NCI-H128 (cell line): ENCODE measurements around the gene PAF1.

Source experiments
- DNase-seq: peaks from one replicate; lab custom pipeline; 2025; ENCODE audit not compliant: unreplicated experiment; lab: John Stamatoyannopoulos, UW

Gene PAF1

GRCh38 chr19:39417463-39418181 lies 26.7 kb upstream of the PAF1 start:
- DNase-seq: no peak

DNA sequence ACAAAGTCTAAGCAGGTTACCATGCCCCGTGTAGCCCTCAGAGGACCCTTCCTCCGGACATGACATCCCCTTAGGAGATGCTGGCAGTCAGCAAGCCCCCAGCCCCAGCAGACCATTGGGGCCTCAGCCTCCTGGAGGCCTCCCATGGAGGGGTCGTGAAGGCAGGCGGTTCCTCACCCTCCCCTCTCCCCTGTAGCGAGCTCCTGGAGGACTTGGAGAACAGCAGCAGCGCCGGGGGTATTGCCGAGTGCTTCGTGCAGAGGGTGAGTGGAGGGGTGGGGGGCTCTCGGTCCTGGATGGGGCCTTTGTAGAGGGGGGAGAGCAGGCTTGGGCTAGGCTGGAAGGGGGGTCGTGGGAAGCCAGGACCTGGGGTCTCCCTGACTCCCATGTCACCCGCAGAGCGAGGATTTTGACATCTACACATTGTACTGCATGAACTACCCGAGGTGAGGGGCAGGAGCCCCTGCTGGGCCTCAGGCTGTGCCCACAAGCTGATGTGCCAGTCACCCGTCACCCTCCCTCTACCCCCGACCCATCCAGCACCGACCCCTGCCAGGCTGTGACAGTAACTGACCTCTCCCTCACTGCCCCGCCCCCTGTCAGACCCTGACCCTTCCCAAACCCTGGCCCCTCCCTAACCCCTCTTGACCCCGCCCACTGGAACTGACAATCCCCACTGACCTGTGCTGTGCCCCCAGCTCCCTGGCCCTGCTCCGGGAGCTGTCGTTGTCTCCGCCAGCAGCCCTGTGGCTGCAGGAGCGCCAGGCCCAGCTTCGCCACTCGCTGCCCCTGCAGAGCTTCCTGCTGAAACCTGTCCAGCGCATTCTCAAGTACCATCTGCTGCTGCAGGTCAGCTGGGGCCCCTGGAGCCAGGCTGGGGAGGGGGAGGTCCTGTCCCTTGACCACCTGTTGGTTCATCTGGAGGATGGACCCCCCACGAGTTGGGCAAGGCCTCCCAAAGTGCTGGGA lies 25.5 kb upstream of the PAF1 start:
- no peak for DNase-seq

GRCh38 chr19:39415111-39416046 lies 24.5 kb upstream of the PAF1 start:
- no peak for DNase-seq

DNA sequence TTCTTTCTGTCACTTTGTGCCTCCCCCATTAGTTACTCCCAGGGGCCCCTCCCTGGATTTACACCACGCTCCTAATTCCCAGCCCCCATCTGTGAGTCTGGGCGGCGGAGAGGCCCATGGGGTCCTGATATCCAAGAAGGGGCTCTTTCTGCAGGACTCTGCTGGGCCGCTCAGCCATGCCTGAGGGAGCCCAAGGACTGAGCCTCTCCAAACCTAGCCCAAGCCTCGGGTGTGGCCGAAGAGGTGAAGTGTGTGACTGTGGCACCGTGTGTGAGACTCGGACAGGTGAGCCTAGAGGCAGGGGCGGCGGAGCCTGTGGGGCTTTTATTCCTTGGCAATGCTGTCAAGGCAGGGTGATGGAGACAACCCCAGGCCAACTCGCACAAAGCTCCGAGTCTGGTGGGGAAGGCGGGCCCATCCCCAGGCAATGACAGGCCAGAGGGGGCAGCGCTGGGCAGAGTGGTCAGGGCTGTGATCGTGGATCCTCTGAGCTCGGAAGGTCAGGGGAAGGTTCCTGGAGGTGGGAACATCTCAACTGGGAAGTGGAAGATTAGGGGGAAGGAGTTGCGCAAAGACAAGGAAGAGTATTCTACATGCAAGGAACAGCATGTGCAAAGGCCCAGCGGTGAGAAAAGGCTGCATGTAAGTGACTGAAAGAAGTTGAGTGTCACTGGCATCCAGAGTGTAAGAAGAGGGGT lies 23.2 kb upstream of the PAF1 start:
- no peak for DNase-seq

GRCh38 chr19:39413272-39413910 lies 22.5 kb upstream of the PAF1 start:
- peak; percentile 40 for DNase-seq

GRCh38 chr19:39412867-39413271 lies 22.0 kb upstream of the PAF1 start:
- DNase-seq: no peak

- DNase-seq: peak; percentile 98
These were observed 21.4 kb upstream of the PAF1 start, which contains the start of gene PLEKHG2 for GRCh38 chr19:39412100-39412866. Gene PLEKHG2 (plus strand): TSS chr19:39412669. CDS start chr19:39414087, 1,418 bp downstream.

DNA sequence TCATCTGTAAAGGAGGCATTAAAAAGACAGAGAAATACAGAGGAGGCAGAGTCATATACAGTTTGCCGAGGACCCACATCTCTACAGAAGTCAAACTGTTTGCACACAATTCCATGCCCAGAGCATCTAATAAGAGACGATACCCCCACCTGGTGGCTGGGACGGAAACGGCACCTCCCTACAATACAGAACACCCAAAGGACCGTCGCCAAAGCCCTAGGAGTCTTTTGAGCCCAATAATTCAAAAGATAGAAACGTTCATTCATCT lies 20.9 kb upstream of the PAF1 start:
- DNase-seq: peak; percentile 85

DNA sequence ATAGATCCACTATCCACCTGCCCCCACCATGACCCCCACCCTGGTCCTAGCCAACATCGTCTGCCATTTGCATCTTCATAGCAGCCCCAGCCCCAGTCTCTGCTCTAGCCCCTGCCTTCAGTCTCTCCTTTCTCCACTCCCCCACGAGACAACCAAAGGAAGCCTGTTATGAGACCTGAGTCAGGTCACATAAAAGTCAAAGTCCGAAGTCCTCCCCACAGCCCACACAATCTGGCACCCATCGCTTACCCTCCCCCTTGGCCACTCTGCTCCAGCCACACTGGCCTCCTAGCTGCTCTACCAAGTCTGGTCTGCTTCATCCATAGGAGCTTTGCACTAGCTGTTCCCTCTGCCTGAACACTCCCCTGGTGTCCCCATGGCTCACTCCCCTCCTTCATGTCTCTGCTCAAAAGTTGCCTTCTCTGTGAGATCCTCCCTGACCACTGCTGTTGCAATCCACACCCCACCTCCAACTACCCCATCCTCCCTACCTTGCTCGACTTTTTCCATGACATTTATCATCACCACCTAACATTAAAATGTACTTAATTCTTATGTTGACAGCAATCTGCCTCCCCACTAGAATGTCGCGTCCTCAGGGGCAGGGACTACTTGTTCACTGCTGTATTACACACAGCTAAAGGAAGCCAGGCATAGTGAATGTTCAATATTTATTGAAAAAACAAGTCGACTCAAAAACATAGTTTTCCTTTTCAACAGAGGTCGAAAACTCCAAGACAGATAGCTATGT lies 20.4 kb upstream of the PAF1 start:
- no peak for DNase-seq

- no peak for DNase-seq
These were observed 19.9 kb upstream of the PAF1 start for GRCh38 chr19:39410831-39411080.

DNA sequence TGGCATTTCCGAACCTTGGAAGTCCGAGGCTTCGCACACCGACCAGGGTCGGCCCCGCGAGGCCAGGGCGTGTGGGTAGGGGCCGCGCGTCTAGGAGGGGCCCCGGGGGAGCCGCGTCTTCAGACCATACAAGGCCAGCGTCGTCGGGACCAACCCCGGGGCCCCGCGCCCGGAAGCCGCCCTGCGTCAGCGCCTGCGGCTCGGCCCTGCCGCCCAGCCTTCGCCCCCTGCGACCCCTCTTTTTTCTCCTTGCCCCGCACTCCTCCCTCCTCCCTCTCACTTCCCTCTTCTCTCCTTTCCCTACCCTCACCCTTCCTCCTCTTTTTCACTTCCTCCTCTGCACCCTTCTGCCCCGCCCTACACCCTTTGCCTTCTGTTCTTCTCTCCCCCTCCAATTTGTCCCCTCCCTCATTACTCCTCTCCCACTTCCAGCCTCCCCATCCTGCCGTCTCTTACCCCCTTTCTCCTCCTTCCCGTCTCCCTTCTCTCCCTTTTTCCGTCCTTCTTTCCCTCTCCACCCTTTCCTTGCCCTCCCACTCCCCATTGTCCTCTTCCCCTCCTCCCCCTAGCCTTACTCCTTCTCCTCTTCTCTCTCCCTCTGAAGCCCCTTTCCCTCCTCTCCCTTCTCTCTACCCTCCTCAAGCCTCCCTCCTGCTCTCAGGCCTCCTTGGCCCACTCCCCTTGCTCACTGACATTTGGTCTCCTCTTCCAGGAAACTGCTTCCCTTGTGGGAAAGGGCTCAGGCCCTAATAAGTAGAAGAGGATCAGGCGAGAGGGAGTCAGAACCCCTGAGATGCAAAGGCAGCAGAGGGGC lies 19.3 kb upstream of the PAF1 start:
- DNase-seq: peak; percentile 5

GRCh38 chr19:39409208-39410016 lies 18.5 kb upstream of the PAF1 start:
- DNase-seq: peak; percentile 91

GRCh38 chr19:39408392-39409207 lies 17.7 kb upstream of the PAF1 start:
- no peak for DNase-seq

DNA sequence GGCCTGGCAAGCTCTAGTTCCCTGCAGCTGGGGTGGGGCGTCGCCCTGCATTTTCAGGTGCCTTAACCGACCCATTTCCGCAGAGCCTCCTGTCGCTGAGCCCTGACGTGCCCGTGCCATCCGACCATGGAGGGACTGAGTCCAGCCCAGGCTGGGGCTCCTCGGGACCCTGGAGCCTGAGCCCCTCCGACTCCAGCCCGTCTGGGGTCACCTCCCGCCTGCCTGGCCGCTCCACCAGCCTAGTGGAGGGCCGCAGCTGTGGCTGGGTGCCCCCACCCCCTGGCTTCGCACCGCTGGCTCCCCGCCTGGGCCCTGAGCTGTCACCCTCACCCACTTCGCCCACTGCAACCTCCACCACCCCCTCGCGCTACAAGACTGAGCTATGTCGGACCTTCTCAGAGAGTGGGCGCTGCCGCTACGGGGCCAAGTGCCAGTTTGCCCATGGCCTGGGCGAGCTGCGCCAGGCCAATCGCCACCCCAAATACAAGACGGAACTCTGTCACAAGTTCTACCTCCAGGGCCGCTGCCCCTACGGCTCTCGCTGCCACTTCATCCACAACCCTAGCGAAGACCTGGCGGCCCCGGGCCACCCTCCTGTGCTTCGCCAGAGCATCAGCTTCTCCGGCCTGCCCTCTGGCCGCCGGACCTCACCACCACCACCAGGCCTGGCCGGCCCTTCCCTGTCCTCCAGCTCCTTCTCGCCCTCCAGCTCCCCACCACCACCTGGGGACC lies 16.9 kb upstream of the PAF1 start:
- no peak for DNase-seq

GRCh38 chr19:39407410-39407659 lies 16.4 kb upstream of the PAF1 start:
- DNase-seq: no peak
